CD4-positive, alpha-beta T cell treated with Interleukin-17A for 4 hours (primary cell): ENCODE results near the gene EXOC6B.
"Not testable (repeated sequence)": the region's sequence is repeated elsewhere in the genome, so short reads cannot be mapped to it uniquely, and the experiment has no call there.

Experiments used
- DNase-seq: peaks from one replicate; pipeline ENCODE4 v3.0.0-alpha.2; 2020; ENCODE audit warnings: mixed read lengths

The EXOC6B gene

GRCh38 chr2:72674982-72675915 lies 150.6 kb downstream of the EXOC6B start:
- DNase-seq, result no peak

GRCh38 chr2:72673279-72673678 lies 152.6 kb downstream of the EXOC6B start:
- no peak for DNase-seq

- DNase-seq, result no peak
These were observed 156.7 kb downstream of the EXOC6B start for GRCh38 chr2:72669121-72669520.

- DNase-seq, result no peak
These were observed 157.2 kb downstream of the EXOC6B start for GRCh38 chr2:72668647-72669046.

GRCh38 chr2:72665448-72665847 lies 160.4 kb downstream of the EXOC6B start:
- no peak for DNase-seq

GRCh38 chr2:72661985-72662384 lies 163.8 kb downstream of the EXOC6B start:
- no peak for DNase-seq

GRCh38 chr2:72649810-72650209 lies 176.0 kb downstream of the EXOC6B start:
- no peak for DNase-seq

GRCh38 chr2:72641221-72641620 lies 184.6 kb downstream of the EXOC6B start:
- not testable (repeated sequence) for DNase-seq

- DNase-seq, result no peak
These were observed 187.1 kb downstream of the EXOC6B start for GRCh38 chr2:72638600-72639211.

- no peak for DNase-seq
These were observed 189.6 kb downstream of the EXOC6B start for GRCh38 chr2:72636210-72636609.

GRCh38 chr2:72630767-72631166 lies 195.1 kb downstream of the EXOC6B start:
- DNase-seq, result no peak

GRCh38 chr2:72629062-72629461 lies 196.8 kb downstream of the EXOC6B start:
- DNase-seq, result no peak

- DNase-seq, result no peak
These were observed 198.8 kb downstream of the EXOC6B start for GRCh38 chr2:72627083-72627482.

GRCh38 chr2:72625366-72625765 lies 200.5 kb downstream of the EXOC6B start:
- DNase-seq, result no peak

GRCh38 chr2:72623481-72623880 lies 202.4 kb downstream of the EXOC6B start:
- DNase-seq, result no peak

GRCh38 chr2:72619626-72620025 lies 206.2 kb downstream of the EXOC6B start:
- no peak for DNase-seq

GRCh38 chr2:72613931-72614330 lies 211.9 kb downstream of the EXOC6B start:
- no peak for DNase-seq

- no peak for DNase-seq
These were observed 213.1 kb downstream of the EXOC6B start for GRCh38 chr2:72612614-72613160.

GRCh38 chr2:72607189-72607588 lies 218.6 kb downstream of the EXOC6B start:
- no peak for DNase-seq

- DNase-seq, result no peak
These were observed 219.9 kb downstream of the EXOC6B start for GRCh38 chr2:72605836-72606442.

GRCh38 chr2:72604468-72604867 lies 221.4 kb downstream of the EXOC6B start:
- no peak for DNase-seq

GRCh38 chr2:72603481-72603880 lies 222.4 kb downstream of the EXOC6B start:
- DNase-seq, result no peak

- DNase-seq, result no peak
These were observed 223.1 kb downstream of the EXOC6B start for GRCh38 chr2:72602711-72603110.

GRCh38 chr2:72602095-72602494 lies 223.7 kb downstream of the EXOC6B start:
- DNase-seq, result no peak
